HG03135 (cell line): ENCODE results near the gene LIMK1.

Experiments used
- ATAC-seq: cut with Tn5 transposase; IDR thresholded peaks from one replicate; pipeline ENCODE4 v1.9.1; 2021; ENCODE audit warnings: mild to moderate bottlenecking, moderate library complexity; ENCODE audit not compliant: unreplicated experiment

Gene LIMK1

GRCh38 chr7:74053589-74054186, 29.9 kb upstream of the LIMK1 start:
- no peak for ATAC-seq

GRCh38 chr7:74056096-74056915, 27.3 kb upstream of the LIMK1 start:
- no peak for ATAC-seq

GRCh38 chr7:74057216-74057925, 26.2 kb upstream of the LIMK1 start:
- ATAC-seq, result no peak

GRCh38 chr7:74057987-74058386, 25.6 kb upstream of the LIMK1 start:
- ATAC-seq, result no peak

GRCh38 chr7:74058486-74058885, 25.1 kb upstream of the LIMK1 start:
- no peak for ATAC-seq

- ATAC-seq, result no peak
Measured at GRCh38 chr7:74059037-74059436, 24.6 kb upstream of the LIMK1 start.

GRCh38 chr7:74059681-74060588, 23.7 kb upstream of the LIMK1 start:
- ATAC-seq, result no peak

GRCh38 chr7:74061840-74062539, 21.6 kb upstream of the LIMK1 start:
- ATAC-seq, result no peak

GRCh38 chr7:74063223-74063641, 20.4 kb upstream of the LIMK1 start:
- ATAC-seq, result no peak

- ATAC-seq, result no peak
Measured at GRCh38 chr7:74063646-74064045, 20.0 kb upstream of the LIMK1 start.

GRCh38 chr7:74064696-74065095, 18.9 kb upstream of the LIMK1 start:
- ATAC-seq, result no peak

- no peak for ATAC-seq
Measured at GRCh38 chr7:74066626-74067025, 17.0 kb upstream of the LIMK1 start.

GRCh38 chr7:74068378-74069085, 15.1 kb upstream of the LIMK1 start:
- no peak for ATAC-seq

- no peak for ATAC-seq
Measured at GRCh38 chr7:74069086-74069541, 14.5 kb upstream of the LIMK1 start.

GRCh38 chr7:74069790-74070618, 13.6 kb upstream of the LIMK1 start:
- ATAC-seq, result no peak

GRCh38 chr7:74070619-74070921, 13.0 kb upstream of the LIMK1 start:
- no peak for ATAC-seq

- ATAC-seq, result no peak
Measured at GRCh38 chr7:74071121-74071520, 12.5 kb upstream of the LIMK1 start.

- ATAC-seq, result no peak
Measured at GRCh38 chr7:74074770-74075169, 8.8 kb upstream of the LIMK1 start.

GRCh38 chr7:74078461-74078860, 5.1 kb upstream of the LIMK1 start:
- no peak for ATAC-seq
